Heart left ventricle (tissue), 16 donors: ENCODE results near the gene ZNF33B. TPM values are rescaled to one million over a fixed set of nuclear protein-coding genes. Genes with fewer than 3 reads are reported as not detected.
"Not testable (repeated sequence)": the region's sequence is repeated elsewhere in the genome, so short reads cannot be mapped to it uniquely, and the experiment has no call there.

Source experiments
- ATAC-seq, 4 donors: fragments of 200-7000 bp; cut with Tn5 transposase; one replicate each; pipeline ENCODE4 v1.9.1; 2020 to 2022; ENCODE audit warnings: moderate library complexity in 4 of 4, mild to moderate bottlenecking in 3 of 4, moderate number of reproducible peaks in 1 of 4
- DNase-seq, 5 donors: peaks; one replicate each; pipeline ENCODE4 v3.0.0-alpha.2; 2020
- H3K27ac ChIP-seq, 12 donors: fragments of 200-600 bp; sonication (generic) in 4 of 12; one replicate each; pipeline versions ENCODE4 v1.5.0 to v1.8.0; 2016 to 2022; ENCODE audit warnings: mild to moderate bottlenecking in 2 of 12
- H3K27me3 ChIP-seq, 9 donors: fragments of 200-600 bp; sonication (generic) in 2 of 9; one replicate each; pipeline versions ENCODE4 v1.5.1 to v1.8.0; 2016 to 2022; ENCODE audit warnings: mild to moderate bottlenecking in 3 of 9
- H3K36me3 ChIP-seq, 9 donors: fragments of 200-600 bp; sonication (generic) in 2 of 9; one replicate each; pipeline versions ENCODE4 v1.5.0 to v1.8.0; 2018 to 2022; ENCODE audit warnings: mild to moderate bottlenecking in 2 of 9
- H3K4me1 ChIP-seq, 12 donors: fragments of 200-600 bp; sonication (generic) in 4 of 12; one replicate each; pipeline versions ENCODE4 v1.5.0 to v1.8.0; 2016 to 2022; ENCODE audit warnings: mild to moderate bottlenecking in 3 of 12
- H3K4me3 ChIP-seq, 12 donors: fragments of 200-600 bp; sonication (generic) in 4 of 12; one replicate each; pipeline versions ENCODE4 v1.5.0 to v1.8.0; 2017 to 2022; ENCODE audit warnings: mild to moderate bottlenecking in 9 of 12, moderate library complexity in 4 of 12
- H3K9me3 ChIP-seq, 12 donors: fragments of 200-600 bp; sonication (generic) in 4 of 12; one replicate each; pipeline versions ENCODE4 v1.5.0 to v1.8.0; 2016 to 2022; ENCODE audit warnings: mild to moderate bottlenecking in 1 of 12
- POLR2A ChIP-seq, 2 donors: fragments of 450-650 bp; IDR thresholded peaks; one replicate each; pipeline ENCODE4 v1.6.1; 2017; ENCODE audit warnings: antibody characterized with exemption in 2 of 2, mild to moderate bottlenecking in 2 of 2, moderate library complexity in 2 of 2
- WGBS, 4 donors: extraction: QIAGEN DNeasy Blood & Tissue Kit in 2 of 4; methylation state at CpG; one replicate each; pipeline versions ENCODE4 v1.1.5 to v1.1.7; 2013 to 2018; 5-methylcytosine and 5-hydroxymethylcytosine counted together
- intact Hi-C, 10 donors: fragments of 100-400 bp; cut with DNase I; formaldehyde crosslinking; loops; one replicate each; pipeline versions ENCODE4 v1.11.1 to v1.14.2; 2022
- long read RNA-seq, 3 donors: library from polyadenylated mRNA; unstranded; transcript quantifications; one replicate each; pipeline ENCODE4 v2.0.0, GENCODE V29; 2020 to 2021
- polyA plus RNA-seq, 2 donors: library from polyadenylated mRNA; stranded (reverse); fragments of 200-250 nt; gene quantifications; one replicate each; pipeline ENCODE4 v1.2.3, GENCODE V29; 2013
- total RNA-seq, 9 donors: library from RNA; depleted of rRNA in 2 of 9; stranded (reverse); fragments of >200 nt in 2 of 9; fragmentation: NEBNext Ultra II Directional in 3 of 9; extraction: Animal tissue kit (Norgen Biotek cat#: 25700) in 3 of 9; gene quantifications; one replicate each; pipeline versions ENCODE4 v1.1.0 to v1.2.4, GENCODE V29; 2016 to 2023
- TF ChIP-seq, protein P1 (sequence below), 12 donors: fragments of 200-600 bp; sonication (generic) in 4 of 12; IDR thresholded peaks; one replicate each; pipeline versions ENCODE4 v1.5.0 to v1.8.0; 2018 to 2022; ENCODE audit warnings: antibody characterized with exemption in 12 of 12, mild to moderate bottlenecking in 5 of 12
- donor health status: ischemic (EF 13 %, LVEDD 7.1; RV severe dilation, severe dysfunction).
- donor health status: healthy with polysubstance abuse.
- donor health status: DM: no; HTN: yes; CAD: no.
- donor health status: DM: no; HTN: no; CAD: no.
- donor health status: ischemic (EF 25% LVEDD 6.9; RV normal size, moderate dysfunction).
- donor health status: ischemic (EF 25% LVEDD 5.7; RV mildly dilated, moderate dysfunction).
- donor health status: healthy.
- donor health status: DM: yes; HTN: yes; CAD: no.
- donor health status: ischemic (EF 35%, LVEDD 5.7; RV mildly dilated, moderate dysfunction).
- donor health status: nonischemic (EF 11% LVEDD 7.7; RV severe dilation, severe dysfunction).
- donor health status: DM: yes; HTN: yes; CAD: no.
- donor health status: PGD.
- donor health status: ischemic (EF 29% LVEDD 5.4; RV normal size, mild dysfunction).
- donor health status: nonischemic (EF 23%, LVEDD 6.1; RV moderate dilation, normal function).

ZNF33B gene
- total RNA-seq = 10 to 100 TPM in 5 of 9 donors, 1 to 10 TPM in 4; 7.7 to 20.5 (median 10.4) TPM
- polyA plus RNA-seq = 1 to 10 TPM; 3.7 to 4.8 TPM
- long read RNA-seq, donor 1, partial matches to known transcripts = 0 of 25 reads
- long read RNA-seq, donor 1, other reads (novel, unspliced or antisense) = 25 of 25 reads
- long read RNA-seq, donor 2, full-length matches to known transcripts = 2 of 45 reads
- long read RNA-seq, donor 2, partial matches to known transcripts = 4 of 45 reads
- long read RNA-seq, donor 2, other reads (novel, unspliced or antisense) = 39 of 45 reads
- long read RNA-seq, donor 3, partial matches to known transcripts = 0 of 12 reads
- long read RNA-seq, donor 3, other reads (novel, unspliced or antisense) = 12 of 12 reads

GRCh38 chr10:42638055-42638820 is at the start of gene ZNF33B:
ZNF33B (minus strand) TSS chr10:42638570; CDS start chr10:42636928, 1,642 bp downstream.
- no peaks in the 10 kb centered on the region for H3K27me3 ChIP-seq
- ATAC-seq (peak; percentile 99), DNase-seq (peak; percentile 92 to 97 (median 96))
- H3K9me3 ChIP-seq = no peaks in the 10 kb centered on the region
- peaks cover 0 to 5% (median 0%) of the 10 kb centered on the region in 9 donors for H3K36me3 ChIP-seq
- peak within 1 kb of the TSS; percentile 76 to 98 (median 92) for H3K27ac ChIP-seq
- intact Hi-C loops = loop anchor here in 7 of 10 donors (1.0 to 10.0 kb wide), 7 partner anchors 81 to 147 kb away; partner anchors contain the start of gene BMS1 (in 3 of the 7)
- WGBS, 4 donors = 0 to 1% (median 0%) methylated on average over 46 to 62 of the region's 62 CpGs
- TF ChIP-seq, protein P1, sequence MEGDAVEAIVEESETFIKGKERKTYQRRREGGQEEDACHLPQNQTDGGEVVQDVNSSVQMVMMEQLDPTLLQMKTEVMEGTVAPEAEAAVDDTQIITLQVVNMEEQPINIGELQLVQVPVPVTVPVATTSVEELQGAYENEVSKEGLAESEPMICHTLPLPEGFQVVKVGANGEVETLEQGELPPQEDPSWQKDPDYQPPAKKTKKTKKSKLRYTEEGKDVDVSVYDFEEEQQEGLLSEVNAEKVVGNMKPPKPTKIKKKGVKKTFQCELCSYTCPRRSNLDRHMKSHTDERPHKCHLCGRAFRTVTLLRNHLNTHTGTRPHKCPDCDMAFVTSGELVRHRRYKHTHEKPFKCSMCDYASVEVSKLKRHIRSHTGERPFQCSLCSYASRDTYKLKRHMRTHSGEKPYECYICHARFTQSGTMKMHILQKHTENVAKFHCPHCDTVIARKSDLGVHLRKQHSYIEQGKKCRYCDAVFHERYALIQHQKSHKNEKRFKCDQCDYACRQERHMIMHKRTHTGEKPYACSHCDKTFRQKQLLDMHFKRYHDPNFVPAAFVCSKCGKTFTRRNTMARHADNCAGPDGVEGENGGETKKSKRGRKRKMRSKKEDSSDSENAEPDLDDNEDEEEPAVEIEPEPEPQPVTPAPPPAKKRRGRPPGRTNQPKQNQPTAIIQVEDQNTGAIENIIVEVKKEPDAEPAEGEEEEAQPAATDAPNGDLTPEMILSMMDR (IDR thresholded peaks at IDR 0.05) = peak in 1 of 12 donors; percentile 6
- TF ChIP-seq POLR2A (IDR thresholded peaks at IDR 0.05) = peak in 1 of 2 donors; percentile 67
- H3K4me1 ChIP-seq = peaks cover 0 to 11% (median 6%) of the 10 kb centered on the region in 12 donors
- H3K4me3 ChIP-seq = peak within 1 kb of the TSS; percentile 63 to 98 (median 85)

DNA sequence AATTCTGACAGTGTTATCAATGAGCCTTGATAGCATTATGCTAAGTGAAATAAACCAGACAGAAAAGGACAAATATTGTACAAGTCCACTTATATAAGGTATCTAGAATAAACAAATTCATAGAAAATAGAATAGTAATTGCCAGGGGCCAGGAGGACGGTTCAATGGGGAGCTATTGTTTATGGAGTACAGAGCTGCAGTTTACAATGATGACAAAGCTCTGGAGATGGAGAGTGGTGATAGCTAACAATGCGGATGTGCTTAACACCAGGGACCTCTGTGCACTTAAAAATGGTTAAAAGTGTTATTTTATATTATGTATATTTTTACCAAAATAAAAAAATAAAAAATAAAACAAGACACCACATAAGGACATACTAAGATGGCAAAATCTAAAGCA is 46.1 kb upstream of the ZNF33B start:
- TF ChIP-seq, protein P1 (IDR thresholded peaks at IDR 0.05) = no peak
- no peak for TF ChIP-seq POLR2A (IDR thresholded peaks at IDR 0.05)
- DNase-seq = no peak
- 66 to 76% (median 71%) methylated on average over 2 of the region's 2 CpGs for WGBS, 4 donors

DNA sequence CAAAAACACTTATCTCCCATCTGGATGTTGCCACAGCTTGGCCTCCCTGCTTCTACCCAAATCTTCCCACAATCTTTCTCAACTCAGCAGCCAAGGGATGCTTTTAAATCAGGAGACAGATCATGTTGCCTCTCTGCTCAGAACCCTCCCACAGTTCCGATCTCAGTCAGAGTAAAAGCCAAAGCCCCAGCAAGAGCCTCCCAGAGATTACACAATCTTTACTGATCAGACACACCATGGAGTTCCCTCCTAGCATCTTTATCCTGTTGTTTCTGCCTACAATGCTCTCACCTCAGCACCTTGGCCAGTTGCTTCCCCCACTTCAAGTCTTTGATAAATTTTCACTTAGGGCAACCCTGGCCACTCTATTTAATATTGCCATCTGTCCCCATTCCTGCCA is 41.9 kb upstream of the ZNF33B start:
- Histone ChIP-seq H3K4me1 (no peaks in the 10 kb centered on the region), H3K9me3 (peaks cover 0 to 6% (median 0%) of the 10 kb centered on the region in 12 donors), H3K36me3 (no peaks in the 10 kb centered on the region), H3K4me3 (no peak overlapping the region), H3K27me3 (no peaks in the 10 kb centered on the region), H3K27ac (no peak overlapping the region)
- TF ChIP-seq, protein P1 (IDR thresholded peaks at IDR 0.05) = no peak
- TF ChIP-seq POLR2A (IDR thresholded peaks at IDR 0.05) = no peak
- ATAC-seq (no peak), DNase-seq (no peak)
- WGBS, 4 donors = 83 to 100% (median 88%) methylated on average over 1 of the region's 1 CpG
- intact Hi-C loops = no loop called here

More for the DNA sequence above, 46.1 kb upstream of the ZNF33B start:
- H3K4me3 ChIP-seq = no peak overlapping the region
- ATAC-seq = no peak
- H3K36me3 ChIP-seq = no peaks in the 10 kb centered on the region
- no peaks in the 10 kb centered on the region for H3K9me3 ChIP-seq
- H3K27ac ChIP-seq = no peak overlapping the region
- H3K4me1 ChIP-seq = no peaks in the 10 kb centered on the region
- H3K27me3 ChIP-seq = no peaks in the 10 kb centered on the region
- intact Hi-C loops = no loop called here

DNA sequence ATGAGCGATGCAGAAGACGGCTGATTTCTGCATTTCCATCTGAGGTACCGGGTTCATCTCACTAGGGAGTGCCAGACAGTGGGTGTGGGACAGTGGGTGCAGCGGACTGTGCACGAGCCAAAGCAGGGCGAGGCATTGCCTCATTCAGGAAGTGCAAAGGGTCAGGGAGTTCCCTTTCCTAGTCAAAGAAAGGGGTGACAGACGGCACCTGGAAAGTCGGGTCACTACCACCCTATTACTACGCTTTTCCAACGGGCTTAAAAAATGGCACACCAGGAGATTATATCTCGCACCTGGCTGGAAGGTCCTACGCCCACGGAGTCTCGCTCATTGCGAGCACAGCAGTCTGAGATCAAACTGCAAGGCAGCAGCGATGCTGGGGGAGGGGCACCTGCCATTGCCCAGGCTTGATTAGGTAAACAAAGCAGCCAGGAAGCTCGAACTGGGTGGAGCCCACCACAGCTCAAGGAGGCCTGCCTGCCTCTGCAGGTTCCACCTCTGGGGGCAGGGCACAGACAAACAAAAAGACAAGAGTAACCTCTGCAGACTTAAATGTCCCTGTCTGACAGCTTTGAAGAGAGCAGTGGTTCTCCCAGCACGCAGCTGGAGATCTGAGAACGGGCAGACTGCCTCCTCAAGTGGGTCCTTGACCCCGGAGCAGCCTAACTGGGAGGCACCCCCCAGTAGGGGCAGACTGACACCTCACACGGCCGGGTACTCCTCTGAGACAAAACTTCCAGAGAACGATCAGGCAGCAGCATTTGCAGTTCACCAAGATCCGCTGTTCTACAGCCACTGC is 27.0 kb upstream of the ZNF33B start:
- H3K4me3 ChIP-seq, H3K27ac ChIP-seq, H3K27me3 ChIP-seq, H3K4me1 ChIP-seq, intact Hi-C loops, ATAC-seq, H3K36me3 ChIP-seq, H3K9me3 ChIP-seq, DNase-seq: not testable (repeated sequence)
- WGBS, 4 donors = 80 to 82% (median 80%) methylated on average over 19 to 24 of the region's 24 CpGs
